Stomach (tissue), 4 donors: ENCODE results near the gene NDNF.

Experiments
- EP300 ChIP-seq: sonication (generic); formaldehyde crosslinking; IDR thresholded peaks from one replicate; pipeline ENCODE4 v1.6.1; 2017; ENCODE audit warnings: antibody characterized with exemption
- POLR2A ChIP-seq, 4 donors: fragments of 450-650 bp; IDR thresholded peaks; one replicate each; pipeline ENCODE4 v1.6.1; 2016; ENCODE audit warnings: antibody characterized with exemption in 4 of 4, control low read depth in 2 of 4, mild to moderate bottlenecking in 1 of 4, moderate library complexity in 1 of 4

DNA sequence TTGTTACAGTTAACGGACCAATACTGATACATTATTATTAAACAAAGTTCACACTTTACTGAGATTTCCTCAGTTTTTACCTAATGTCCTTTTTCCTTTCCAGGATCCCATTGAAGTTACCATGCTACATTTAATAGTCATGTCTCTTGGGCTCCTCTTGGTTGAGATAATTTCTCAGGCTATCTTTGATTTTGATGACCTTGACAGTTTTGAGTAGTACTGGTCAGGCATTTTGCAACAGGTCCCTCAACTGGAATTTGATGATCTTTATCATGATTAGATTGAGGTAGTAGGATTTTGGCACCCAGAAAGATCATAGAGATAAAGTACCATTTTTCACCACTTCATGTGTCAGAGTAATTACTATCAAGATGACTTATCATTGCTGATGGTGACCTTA, 53.8 kb downstream of the NDNF start:
- TF ChIP-seq POLR2A (IDR thresholded peaks at IDR 0.05) (no peak), EP300 (no peak)
